Heart left ventricle (tissue), 13 donors: Measurements from ENCODE around the gene ZNF544.

Source experiments
- POLR2A ChIP-seq, 2 donors: fragments of 450-650 bp; IDR thresholded peaks; one replicate each; pipeline ENCODE4 v1.6.1; 2017; ENCODE audit warnings: antibody characterized with exemption in 2 of 2, mild to moderate bottlenecking in 2 of 2, moderate library complexity in 2 of 2
- TF ChIP-seq, protein P1 (sequence below), 12 donors: fragments of 200-600 bp; sonication (generic) in 4 of 12; IDR thresholded peaks; one replicate each; pipeline versions ENCODE4 v1.5.0 to v1.8.0; 2018 to 2022; ENCODE audit warnings: antibody characterized with exemption in 12 of 12, mild to moderate bottlenecking in 5 of 12
- donor health status: ischemic (EF 13 %, LVEDD 7.1; RV severe dilation, severe dysfunction).
- donor health status: DM: no; HTN: yes; CAD: no.
- donor health status: DM: no; HTN: no; CAD: no.
- donor health status: ischemic (EF 25% LVEDD 6.9; RV normal size, moderate dysfunction).
- donor health status: ischemic (EF 25% LVEDD 5.7; RV mildly dilated, moderate dysfunction).
- donor health status: ischemic (EF 35%, LVEDD 5.7; RV mildly dilated, moderate dysfunction).
- donor health status: nonischemic (EF 11% LVEDD 7.7; RV severe dilation, severe dysfunction).
- donor health status: DM: yes; HTN: yes; CAD: no.
- donor health status: PGD.
- donor health status: ischemic (EF 29% LVEDD 5.4; RV normal size, mild dysfunction).
- donor health status: nonischemic (EF 23%, LVEDD 6.1; RV moderate dilation, normal function).

GRCh38 chr19:58291943-58292342 is 63.2 kb downstream of the ZNF544 start:
- TF ChIP-seq, protein P1, sequence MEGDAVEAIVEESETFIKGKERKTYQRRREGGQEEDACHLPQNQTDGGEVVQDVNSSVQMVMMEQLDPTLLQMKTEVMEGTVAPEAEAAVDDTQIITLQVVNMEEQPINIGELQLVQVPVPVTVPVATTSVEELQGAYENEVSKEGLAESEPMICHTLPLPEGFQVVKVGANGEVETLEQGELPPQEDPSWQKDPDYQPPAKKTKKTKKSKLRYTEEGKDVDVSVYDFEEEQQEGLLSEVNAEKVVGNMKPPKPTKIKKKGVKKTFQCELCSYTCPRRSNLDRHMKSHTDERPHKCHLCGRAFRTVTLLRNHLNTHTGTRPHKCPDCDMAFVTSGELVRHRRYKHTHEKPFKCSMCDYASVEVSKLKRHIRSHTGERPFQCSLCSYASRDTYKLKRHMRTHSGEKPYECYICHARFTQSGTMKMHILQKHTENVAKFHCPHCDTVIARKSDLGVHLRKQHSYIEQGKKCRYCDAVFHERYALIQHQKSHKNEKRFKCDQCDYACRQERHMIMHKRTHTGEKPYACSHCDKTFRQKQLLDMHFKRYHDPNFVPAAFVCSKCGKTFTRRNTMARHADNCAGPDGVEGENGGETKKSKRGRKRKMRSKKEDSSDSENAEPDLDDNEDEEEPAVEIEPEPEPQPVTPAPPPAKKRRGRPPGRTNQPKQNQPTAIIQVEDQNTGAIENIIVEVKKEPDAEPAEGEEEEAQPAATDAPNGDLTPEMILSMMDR (IDR thresholded peaks at IDR 0.05): no peak
- TF ChIP-seq POLR2A (IDR thresholded peaks at IDR 0.05): no peak
